ENCODE results near the gene JARID2.

JARID2 gene

GRCh38 chr6:15335385-15335784 is 89.5 kb downstream of the JARID2 start:
- no peak overlapping the region for H3K4me2 ChIP-seq (ENCODE audit: low read length)
- H3K9ac ChIP-seq, result no peak overlapping the region
- no peak overlapping the region for H3K4me3 ChIP-seq (ENCODE audit: low read depth, low read length)
- H2AFZ ChIP-seq, result no peak overlapping the region
- no peaks in the 10 kb centered on the region for H3K27me3 ChIP-seq (ENCODE audit: control insufficient read depth, insufficient read depth, low read length)
- H3K27ac ChIP-seq, result no peak overlapping the region
- TF ChIP-seq CTCF (IDR thresholded peaks at IDR 0.05), result no peak
- H3K79me2 ChIP-seq, result peaks cover 60% of the 10 kb centered on the region
- H3K36me3 ChIP-seq (ENCODE audit: control insufficient read depth, insufficient read depth, low read length), result no peaks in the 10 kb centered on the region
- H3K9me3 ChIP-seq (ENCODE audit: control insufficient read depth, low read length), result no peaks in the 10 kb centered on the region
- no peaks in the 10 kb centered on the region for H3K4me1 ChIP-seq

GRCh38 chr6:15335916-15336315 is 90.0 kb downstream of the JARID2 start:
- Histone ChIP-seq H3K36me3 (ENCODE audit: control insufficient read depth, insufficient read depth, low read length) (no peaks in the 10 kb centered on the region), H3K27me3 (ENCODE audit: control insufficient read depth, insufficient read depth, low read length) (no peaks in the 10 kb centered on the region), H3K4me2 (ENCODE audit: low read length) (no peak overlapping the region), H3K4me3 (ENCODE audit: low read depth, low read length) (no peak overlapping the region), H3K27ac (no peak overlapping the region), H3K9me3 (ENCODE audit: control insufficient read depth, low read length) (no peaks in the 10 kb centered on the region), H3K79me2 (peaks cover 60% of the 10 kb centered on the region), H2AFZ (no peak overlapping the region), H3K9ac (no peak overlapping the region), H3K4me1 (no peaks in the 10 kb centered on the region)
- no peak for TF ChIP-seq CTCF (IDR thresholded peaks at IDR 0.05)

- Histone ChIP-seq H3K4me1 (no peaks in the 10 kb centered on the region), H3K9me3 (ENCODE audit: control insufficient read depth, low read length) (no peaks in the 10 kb centered on the region), H3K9ac (no peak overlapping the region), H3K4me2 (ENCODE audit: low read length) (no peak overlapping the region), H2AFZ (no peak overlapping the region), H3K36me3 (ENCODE audit: control insufficient read depth, insufficient read depth, low read length) (no peaks in the 10 kb centered on the region), H3K27ac (no peak overlapping the region), H3K79me2 (peaks cover 51% of the 10 kb centered on the region), H3K4me3 (ENCODE audit: low read depth, low read length) (no peak overlapping the region), H3K27me3 (ENCODE audit: control insufficient read depth, insufficient read depth, low read length) (no peaks in the 10 kb centered on the region)
- TF ChIP-seq CTCF (IDR thresholded peaks at IDR 0.05), result no peak
Measured at GRCh38 chr6:15336900-15337560, 91.2 kb downstream of the JARID2 start.

GRCh38 chr6:15337582-15337981 is 91.7 kb downstream of the JARID2 start:
- no peaks in the 10 kb centered on the region for H3K4me1 ChIP-seq
- TF ChIP-seq CTCF (IDR thresholded peaks at IDR 0.05), result no peak
- H3K9ac ChIP-seq, result no peak overlapping the region
- no peak overlapping the region for H3K4me2 ChIP-seq (ENCODE audit: low read length)
- H3K27me3 ChIP-seq (ENCODE audit: control insufficient read depth, insufficient read depth, low read length), result no peaks in the 10 kb centered on the region
- H3K27ac ChIP-seq, result no peak overlapping the region
- H3K4me3 ChIP-seq (ENCODE audit: low read depth, low read length), result no peak overlapping the region
- no peak overlapping the region for H2AFZ ChIP-seq
- H3K9me3 ChIP-seq (ENCODE audit: control insufficient read depth, low read length), result no peaks in the 10 kb centered on the region
- no peaks in the 10 kb centered on the region for H3K36me3 ChIP-seq (ENCODE audit: control insufficient read depth, insufficient read depth, low read length)
- peaks cover 51% of the 10 kb centered on the region for H3K79me2 ChIP-seq

- Histone ChIP-seq H3K4me3 (ENCODE audit: low read depth, low read length) (no peak overlapping the region), H2AFZ (no peak overlapping the region), H3K79me2 (peaks cover 50% of the 10 kb centered on the region), H3K4me1 (no peaks in the 10 kb centered on the region), H3K9me3 (ENCODE audit: control insufficient read depth, low read length) (no peaks in the 10 kb centered on the region), H3K36me3 (ENCODE audit: control insufficient read depth, insufficient read depth, low read length) (no peaks in the 10 kb centered on the region), H3K27ac (no peak overlapping the region), H3K27me3 (ENCODE audit: control insufficient read depth, insufficient read depth, low read length) (no peaks in the 10 kb centered on the region), H3K9ac (no peak overlapping the region), H3K4me2 (ENCODE audit: low read length) (no peak overlapping the region)
- TF ChIP-seq CTCF (IDR thresholded peaks at IDR 0.05), result no peak
Measured at GRCh38 chr6:15338476-15338875, 92.6 kb downstream of the JARID2 start.

Measured in parathyroid adenoma (tissue), 2 donors.